Sigmoid colon (tissue), 7 donors: Measurements from ENCODE around the gene SCAMP3. TPM values are rescaled to one million over a fixed set of nuclear protein-coding genes. Genes with fewer than 3 reads are reported as not detected.
"Not testable (repeated sequence)": the region's sequence is repeated elsewhere in the genome, so short reads cannot be mapped to it uniquely, and the experiment has no call there.

Source experiments
- DNase-seq: peaks from one replicate; pipeline ENCODE4 v3.0.0-alpha.2; 2019
- H3K27ac ChIP-seq, 4 donors: fragments of 200-600 bp; sonication (generic); one replicate each; pipeline ENCODE4 v1.5.1; 2016 to 2019; ENCODE audit warnings: mild to moderate bottlenecking in 1 of 4
- H3K27me3 ChIP-seq, 3 donors: fragments of 200-600 bp; sonication (generic); one replicate each; pipeline ENCODE4 v1.5.1; 2019; ENCODE audit warnings: mild to moderate bottlenecking in 1 of 3
- H3K36me3 ChIP-seq, 4 donors: fragments of 200-600 bp; sonication (generic); one replicate each; pipeline ENCODE4 v1.5.1; 2016 to 2019
- H3K4me1 ChIP-seq, 4 donors: fragments of 200-600 bp; sonication (generic); one replicate each; pipeline ENCODE4 v1.5.1; 2017 to 2019
- H3K4me3 ChIP-seq, 4 donors: fragments of 200-600 bp; sonication (generic); one replicate each; pipeline ENCODE4 v1.5.1; 2017 to 2019; ENCODE audit warnings: mild to moderate bottlenecking in 2 of 4, moderate library complexity in 1 of 4
- H3K9me3 ChIP-seq, 4 donors: fragments of 200-600 bp in 3 of 4; sonication (generic) in 3 of 4; one replicate each; pipeline versions ENCODE4 v1.5.1 to v1.6.1; 2013 to 2019
- CTCF ChIP-seq, 4 experiments: fragments of 450-650 bp in 3 of 4; fragments of 200-600 bp in 1 of 4; IDR thresholded peaks; one replicate each; pipeline ENCODE4 v1.5.1; 2016 to 2019; ENCODE audit warnings: antibody characterized with exemption in 4 of 4, mild to moderate bottlenecking in 3 of 4, moderate library complexity in 2 of 4
- EP300 ChIP-seq, 4 donors: sonication (generic); formaldehyde crosslinking; IDR thresholded peaks; one replicate each; pipeline ENCODE4 v1.6.1; 2017; ENCODE audit warnings: antibody characterized with exemption in 4 of 4
- POLR2A ChIP-seq, 2 donors: fragments of 450-650 bp; IDR thresholded peaks; one replicate each; pipeline ENCODE4 v1.6.1; 2016; ENCODE audit warnings: antibody characterized with exemption in 2 of 2, mild to moderate bottlenecking in 2 of 2, moderate library complexity in 2 of 2
- POLR2AphosphoS5 ChIP-seq, 4 donors: sonication (generic); formaldehyde crosslinking; IDR thresholded peaks; one replicate each; pipeline ENCODE4 v1.6.1; 2017; ENCODE audit warnings: antibody characterized with exemption in 4 of 4
- WGBS, 2 donors: extraction: QIAGEN DNeasy Blood & Tissue Kit; methylation state at CpG; one replicate each; pipeline ENCODE4 v1.1.7; 2013; 5-methylcytosine and 5-hydroxymethylcytosine counted together
- intact Hi-C: fragments of 100-400 bp; cut with DNase I; formaldehyde crosslinking; loops from one replicate; pipeline ENCODE4 v1.15.1; 2023
- polyA plus RNA-seq, 3 donors: library from polyadenylated mRNA; stranded (reverse); fragments of 200-250 nt; gene quantifications; one replicate each; pipeline ENCODE4 v1.2.3, GENCODE V29; 2013
- total RNA-seq, 4 donors: library from RNA; depleted of rRNA; stranded (reverse); fragments of >200 nt; gene quantifications; one replicate each; pipeline ENCODE4 v1.1.0, GENCODE V29; 2016
- donor health status: healthy with polysubstance abuse.
- donor health status: Bipolar disorder and iron deficiency.
- donor health status: healthy.

Gene SCAMP3
- total and polyA plus RNA-seq, 7 donors = 11.6 to 56.4 (median 34.6) TPM

DNA sequence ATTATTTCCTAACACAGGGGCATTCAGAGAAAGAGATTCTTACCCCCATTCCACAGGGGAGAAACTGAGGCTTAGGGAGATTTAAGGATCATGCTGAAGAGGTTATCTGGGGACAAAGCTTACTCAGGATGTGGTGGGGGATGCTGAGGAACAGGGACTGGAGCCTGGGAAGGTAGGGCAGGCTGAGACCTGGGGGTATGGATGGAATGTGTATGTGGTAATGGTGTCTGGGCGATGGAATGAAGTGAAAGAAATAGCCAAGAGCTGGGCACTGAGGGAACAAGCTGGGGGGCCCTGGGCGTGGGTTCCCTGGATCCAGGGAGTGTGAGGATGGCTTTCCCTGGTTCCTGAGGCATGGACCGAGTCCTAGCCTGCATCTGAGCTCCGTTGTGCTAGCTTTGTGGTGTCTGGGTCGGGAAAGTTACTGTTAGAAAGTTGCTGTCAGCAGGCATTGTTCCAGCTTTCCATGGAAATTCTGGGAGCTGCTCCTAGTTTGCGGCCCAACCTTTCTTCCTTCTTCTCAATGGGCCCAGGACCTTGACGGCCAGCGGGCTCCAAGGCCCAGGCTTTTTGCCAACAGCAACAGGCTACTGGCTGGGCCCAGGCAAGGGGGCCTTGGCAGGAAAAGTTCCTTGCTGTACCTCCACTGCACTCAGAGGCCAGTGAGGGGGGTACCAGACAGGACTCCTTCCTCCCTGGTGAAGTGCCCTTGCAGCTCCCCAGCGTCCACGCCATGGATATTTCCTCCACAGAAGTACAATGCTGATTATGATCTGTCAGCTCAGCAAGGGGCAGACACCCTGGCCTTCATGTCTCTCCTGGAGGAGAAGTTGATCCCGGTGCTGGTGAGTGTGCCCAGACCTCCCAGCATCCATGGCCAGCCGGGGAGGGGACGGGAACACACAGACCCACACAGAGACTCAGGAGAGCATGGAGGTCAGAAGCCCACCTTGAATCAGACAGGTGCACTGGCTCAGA lies 29.9 kb downstream of the SCAMP3 start:
- peak; percentile 81 for DNase-seq

DNA sequence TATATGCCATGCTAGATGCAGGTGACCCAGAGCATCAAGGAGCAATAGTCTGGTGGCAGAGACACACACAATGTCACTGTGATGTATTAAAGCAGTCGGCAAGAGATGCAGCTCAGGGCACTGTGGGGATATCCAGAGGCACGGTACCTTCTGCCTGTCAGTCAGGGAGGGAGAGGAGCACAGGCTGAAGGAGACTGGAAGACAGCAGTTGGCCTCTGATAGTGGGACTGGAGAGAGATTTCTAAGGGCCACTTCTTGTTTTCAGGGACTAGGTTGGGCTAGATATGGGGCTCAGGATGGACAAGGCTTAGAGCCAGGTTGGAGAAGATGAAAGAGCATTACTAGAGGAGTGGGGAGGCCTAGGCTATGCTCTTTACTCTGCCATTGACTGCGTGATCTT lies 30.9 kb downstream of the SCAMP3 start:
- intact Hi-C loops, H3K9me3 ChIP-seq, H3K27me3 ChIP-seq, H3K36me3 ChIP-seq, H3K4me3 ChIP-seq, DNase-seq: not testable (repeated sequence)
- 66 to 82% methylated on average over 3 of the region's 3 CpGs for WGBS, 2 donors
- H3K4me1 ChIP-seq = peaks cover 0 to 32% (median 27%) of the 10 kb centered on the region in 4 donors
- H3K27ac ChIP-seq = peak overlapping the region in 3 of 4 donors; percentile 66 to 73 (median 72)

More for the DNA sequence above, 29.9 kb downstream of the SCAMP3 start:
- 80 to 82% methylated on average over 13 of the region's 13 CpGs for WGBS, 2 donors
- Histone ChIP-seq H3K4me1 (peaks cover 0 to 23% (median 20%) of the 10 kb centered on the region in 4 donors), H3K36me3 (peaks cover 0 to 15% (median 10%) of the 10 kb centered on the region in 4 donors), H3K27ac (peak overlapping the region; percentile 58 to 73 (median 69))
- H3K27me3 ChIP-seq, H3K4me3 ChIP-seq, intact Hi-C loops, H3K9me3 ChIP-seq: not testable (repeated sequence)

DNA sequence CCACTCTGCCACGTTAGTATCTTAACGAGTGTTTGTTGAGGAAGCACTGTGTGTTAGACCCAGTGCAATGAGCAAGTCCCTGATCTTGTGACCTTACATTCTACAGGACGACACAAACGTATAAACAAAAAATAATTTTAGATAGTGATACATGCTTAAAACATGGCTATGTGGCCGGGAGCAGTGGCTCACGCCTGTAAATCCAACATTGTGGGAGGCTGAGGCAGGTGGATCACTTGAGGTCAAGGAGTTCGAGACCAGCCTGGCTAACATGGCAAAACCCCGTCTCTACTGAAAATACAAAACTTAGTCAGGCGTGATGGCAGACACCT lies 34.1 kb downstream of the SCAMP3 start:
- intact Hi-C loops = loop anchor here (5.0 kb wide), 1 partner anchor 56 kb away; the partner anchor contains the start of genes KRTCAP2 and TRIM46
- Histone ChIP-seq H3K27ac (peak overlapping the region; percentile 85 to 93 (median 90)), H3K27me3 (no peaks in the 10 kb centered on the region), H3K36me3 (no peaks in the 10 kb centered on the region), H3K4me3 (peak overlapping the region; percentile 6 to 63 (median 56)), H3K9me3 (no peaks in the 10 kb centered on the region), H3K4me1 (peaks cover 0 to 52% (median 43%) of the 10 kb centered on the region in 4 donors)
- WGBS, 2 donors = 52 to 67% methylated on average over 9 of the region's 9 CpGs
- TF ChIP-seq EP300 (IDR thresholded peaks at IDR 0.05) (no peak), POLR2A (IDR thresholded peaks at IDR 0.05) (no peak), POLR2AphosphoS5 (IDR thresholded peaks at IDR 0.05) (no peak), CTCF (IDR thresholded peaks at IDR 0.05) (no peak)
- DNase-seq = no peak

GRCh38 chr1:155227261-155228095 lies 34.7 kb downstream of the SCAMP3 start:
- 1 to 2% methylated on average over 42 of the region's 42 CpGs for WGBS, 2 donors
- TF ChIP-seq POLR2AphosphoS5 (IDR thresholded peaks at IDR 0.05) = peak; percentile 69 to 87 (median 80)
- TF ChIP-seq CTCF (IDR thresholded peaks at IDR 0.05) = no peak
- TF ChIP-seq EP300 (IDR thresholded peaks at IDR 0.05) = no peak
- peak; percentile 42 to 46 for TF ChIP-seq POLR2A (IDR thresholded peaks at IDR 0.05)
- peaks cover 0 to 48% (median 40%) of the 10 kb centered on the region in 4 donors for H3K4me1 ChIP-seq
- H3K4me3 ChIP-seq = peak overlapping the region; percentile 28 to 63 (median 56)
- no peaks in the 10 kb centered on the region for H3K27me3 ChIP-seq
- no peaks in the 10 kb centered on the region for H3K9me3 ChIP-seq
- DNase-seq = peak; percentile 99
- intact Hi-C loops = loop anchor here (2.0 to 5.0 kb wide), 2 partner anchors 19 to 55 kb away; partner anchors contain the start of genes KRTCAP2, MTX1 and TRIM46
- H3K27ac ChIP-seq = peak overlapping the region; percentile 85 to 93 (median 90)
- no peaks in the 10 kb centered on the region for H3K36me3 ChIP-seq

DNA sequence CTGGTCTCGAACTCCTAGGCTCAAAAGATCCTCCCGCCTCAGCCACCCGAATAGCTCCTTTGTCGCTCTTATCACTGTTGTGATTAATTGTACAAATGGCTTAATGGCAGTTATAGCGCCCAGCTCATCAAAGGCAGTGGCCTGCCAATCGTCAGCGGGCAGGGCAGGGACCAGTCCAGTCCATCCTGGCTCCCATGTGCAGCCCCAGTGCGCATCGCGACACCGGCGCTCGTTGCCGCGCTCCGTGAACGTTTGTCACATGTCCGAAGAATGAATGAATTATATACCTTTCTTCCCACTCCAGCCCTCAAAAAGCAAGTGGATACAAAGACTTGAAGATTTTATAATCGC lies 35.3 kb downstream of the SCAMP3 start:
- no peak for TF ChIP-seq EP300 (IDR thresholded peaks at IDR 0.05)
- no peak for TF ChIP-seq POLR2A (IDR thresholded peaks at IDR 0.05)
- peak in 1 of 4 experiments; percentile 28 for TF ChIP-seq CTCF (IDR thresholded peaks at IDR 0.05)
- Histone ChIP-seq H3K27me3 (no peaks in the 10 kb centered on the region), H3K4me3 (peak overlapping the region; percentile 28 to 63 (median 56)), H3K36me3 (no peaks in the 10 kb centered on the region), H3K4me1 (peaks cover 0 to 42% (median 34%) of the 10 kb centered on the region in 4 donors), H3K9me3 (no peaks in the 10 kb centered on the region), H3K27ac (peak overlapping the region; percentile 85 to 93 (median 90))
- DNase-seq = no peak
- WGBS, 2 donors = 0% methylated on average over 19 of the region's 19 CpGs
- intact Hi-C loops = loop anchor here (2.0 to 5.0 kb wide), 2 partner anchors 18 to 55 kb away; partner anchors contain the start of genes KRTCAP2, MTX1 and TRIM46
